HCT116 (cell line): Measurements from ENCODE around the gene ZSWIM5.

Source experiments
- CTCF ChIP-seq, 3 experiments: fragments of 200-600 bp in 1 of 3; sonication (generic) in 1 of 3; IDR thresholded peaks in 2 of 3; conservative IDR thresholded peaks in 1 of 3; 2 replicates each; pipeline ENCODE4 v1.5.1; 2012 to 2017; ENCODE audit warnings: low read depth in 2 of 3, low read length in 2 of 3, antibody characterized with exemption in 1 of 3, borderline replicate concordance in 1 of 3, control low read depth in 1 of 3, mild to moderate bottlenecking in 1 of 3, mixed read lengths in 1 of 3, mixed run types in 1 of 3, moderate library complexity in 1 of 3; ENCODE audit not compliant: insufficient read depth in 1 of 3
- EZH2phosphoT487 ChIP-seq: fragments of 200-600 bp; IDR thresholded peaks from 2 replicates; pipeline ENCODE4 v1.6.1; 2018; ENCODE audit warnings: antibody characterized with exemption, borderline replicate concordance
- MAX ChIP-seq: IDR thresholded peaks from 2 replicates; pipeline ENCODE4 v1.6.1; 2012
- SP1 ChIP-seq: IDR thresholded peaks from 2 replicates; pipeline ENCODE4 v1.6.1; 2012; ENCODE audit warnings: low read depth
- YY1 ChIP-seq: IDR thresholded peaks from 2 replicates; pipeline ENCODE4 v1.6.1; 2011; ENCODE audit warnings: low read length, low read depth, moderate library complexity, mild to moderate bottlenecking; ENCODE audit not compliant: insufficient replicate concordance; ENCODE audit errors: extremely low read depth
- TF ChIP-seq, protein P1 (sequence below): IDR thresholded peaks from 2 replicates; pipeline ENCODE4 v1.6.1; 2012

DNA sequence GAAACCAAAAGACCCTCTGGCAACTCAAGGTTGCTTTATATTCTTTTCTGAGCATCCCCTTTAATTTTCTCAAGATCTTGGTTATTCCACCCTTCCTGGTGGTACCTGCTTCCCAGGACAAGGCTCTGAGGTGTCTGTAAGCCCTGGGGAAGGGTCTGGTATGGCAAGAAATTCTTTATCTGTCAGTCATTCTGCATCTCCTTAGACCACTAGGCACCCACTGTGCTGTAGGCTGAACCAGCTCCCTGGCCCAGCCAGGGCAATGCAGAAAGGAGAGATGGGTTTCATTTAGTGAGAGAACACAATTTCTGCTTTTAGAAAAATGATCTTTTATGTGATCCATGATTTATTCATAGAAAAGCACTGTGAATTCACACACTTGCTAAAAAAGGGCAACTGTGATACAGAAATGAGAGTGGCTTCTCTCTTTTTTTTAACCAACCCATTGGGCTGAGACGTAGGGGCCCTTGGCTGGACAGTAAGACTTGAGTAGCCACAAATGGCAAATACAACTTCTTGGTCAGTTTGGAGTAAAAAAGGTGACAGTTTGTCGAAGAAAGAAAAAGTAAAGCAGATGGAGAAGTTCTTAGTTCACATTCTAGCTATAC is 190.2 kb downstream of the ZSWIM5 start:
- TF ChIP-seq YY1 = no peak
- TF ChIP-seq CTCF (IDR thresholded peaks at IDR 0.05 in 2 of 3, conservative IDR thresholded peaks at IDR 0.05 in 1 of 3; ENCODE audit: borderline replicate concordance in 1 of 3, insufficient read depth in 1 of 3, low read depth in 2 of 3, low read length in 2 of 3) = no peak
- no peak for TF ChIP-seq MAX
- TF ChIP-seq, protein P1, sequence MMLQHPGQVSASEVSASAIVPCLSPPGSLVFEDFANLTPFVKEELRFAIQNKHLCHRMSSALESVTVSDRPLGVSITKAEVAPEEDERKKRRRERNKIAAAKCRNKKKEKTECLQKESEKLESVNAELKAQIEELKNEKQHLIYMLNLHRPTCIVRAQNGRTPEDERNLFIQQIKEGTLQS = no peak
- no peak for TF ChIP-seq EZH2phosphoT487
- TF ChIP-seq SP1 = no peak
